VCaP (cell line): ENCODE data around the gene ZNF213.
A peak's percentile ranks its signal among the peaks of the same experiment; 100 is the strongest.

Experiments used
- H3K27ac ChIP-seq: fragments of 450-650 bp; 2 replicates; pipeline ENCODE4 v1.5.1; 2017
- TF ChIP-seq, protein P1 (sequence below): fragments of 450-650 bp; conservative IDR thresholded peaks from 2 replicates; pipeline ENCODE4 v1.5.1; 2017; ENCODE audit warnings: mild to moderate bottlenecking, moderate library complexity

ZNF213 gene

DNA sequence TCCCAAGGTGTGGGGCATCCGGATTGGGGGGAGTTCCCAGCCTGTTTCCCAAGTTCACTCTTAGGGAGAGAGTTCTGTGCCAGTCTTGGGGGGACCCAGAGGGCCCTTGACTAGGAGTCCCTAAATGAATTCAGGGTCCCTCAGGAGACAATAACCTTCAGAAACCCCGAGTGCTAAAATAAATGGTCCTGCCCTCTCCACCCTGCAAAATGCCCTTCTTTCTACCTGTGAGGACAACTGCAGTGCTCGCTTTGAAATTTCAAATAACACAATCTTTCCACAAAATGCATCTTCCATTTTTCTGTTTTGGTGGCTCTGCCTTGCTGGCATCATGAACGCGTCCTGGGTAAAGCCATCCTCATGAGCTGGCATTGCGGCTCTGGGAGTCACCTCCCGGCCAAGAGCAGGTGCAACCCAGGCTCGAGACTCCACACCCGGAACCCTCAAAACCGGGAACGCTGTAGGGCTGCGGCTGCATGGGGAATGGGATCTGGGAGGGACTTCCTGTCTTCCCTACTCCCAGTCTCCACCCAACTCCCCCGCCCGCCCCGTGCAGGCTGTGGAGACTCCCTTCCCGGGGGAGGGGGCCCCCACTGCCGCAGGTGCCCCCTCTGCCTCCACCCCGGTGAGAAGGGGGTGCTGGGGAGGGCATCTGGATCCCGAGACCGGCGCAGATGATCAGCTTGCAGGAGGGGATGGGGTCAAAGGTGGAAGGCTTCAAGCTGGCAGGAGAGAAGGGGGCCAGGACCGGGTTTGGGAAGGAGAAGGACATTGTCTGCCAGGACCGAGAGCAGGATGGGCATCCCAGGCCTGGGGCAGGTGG, 22.6 kb upstream of the ZNF213 start, which contains the start of gene ZNF205:
Gene ZNF205 (plus strand): TSS at position 529 of the 823 bp plus-strand sequence. CDS start 845 bp downstream, outside the sequence.
- H3K27ac ChIP-seq: peak within 1 kb of the TSS; percentile 70
- TF ChIP-seq, protein P1, sequence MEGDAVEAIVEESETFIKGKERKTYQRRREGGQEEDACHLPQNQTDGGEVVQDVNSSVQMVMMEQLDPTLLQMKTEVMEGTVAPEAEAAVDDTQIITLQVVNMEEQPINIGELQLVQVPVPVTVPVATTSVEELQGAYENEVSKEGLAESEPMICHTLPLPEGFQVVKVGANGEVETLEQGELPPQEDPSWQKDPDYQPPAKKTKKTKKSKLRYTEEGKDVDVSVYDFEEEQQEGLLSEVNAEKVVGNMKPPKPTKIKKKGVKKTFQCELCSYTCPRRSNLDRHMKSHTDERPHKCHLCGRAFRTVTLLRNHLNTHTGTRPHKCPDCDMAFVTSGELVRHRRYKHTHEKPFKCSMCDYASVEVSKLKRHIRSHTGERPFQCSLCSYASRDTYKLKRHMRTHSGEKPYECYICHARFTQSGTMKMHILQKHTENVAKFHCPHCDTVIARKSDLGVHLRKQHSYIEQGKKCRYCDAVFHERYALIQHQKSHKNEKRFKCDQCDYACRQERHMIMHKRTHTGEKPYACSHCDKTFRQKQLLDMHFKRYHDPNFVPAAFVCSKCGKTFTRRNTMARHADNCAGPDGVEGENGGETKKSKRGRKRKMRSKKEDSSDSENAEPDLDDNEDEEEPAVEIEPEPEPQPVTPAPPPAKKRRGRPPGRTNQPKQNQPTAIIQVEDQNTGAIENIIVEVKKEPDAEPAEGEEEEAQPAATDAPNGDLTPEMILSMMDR: no peak

- TF ChIP-seq, protein P1: no peak
- H3K27ac ChIP-seq: peak overlapping the region; percentile 70
These were observed 21.8 kb upstream of the ZNF213 start for GRCh38 chr16:3112881-3113574.

GRCh38 chr16:3113765-3114479, 20.9 kb upstream of the ZNF213 start:
- H3K27ac ChIP-seq: no peak overlapping the region; the same call in 1 of the 2 replicates
- TF ChIP-seq, protein P1: no peak

- TF ChIP-seq, protein P1: no peak
- H3K27ac ChIP-seq: no peak overlapping the region
These were observed 19.8 kb upstream of the ZNF213 start for GRCh38 chr16:3115003-3115402.

DNA sequence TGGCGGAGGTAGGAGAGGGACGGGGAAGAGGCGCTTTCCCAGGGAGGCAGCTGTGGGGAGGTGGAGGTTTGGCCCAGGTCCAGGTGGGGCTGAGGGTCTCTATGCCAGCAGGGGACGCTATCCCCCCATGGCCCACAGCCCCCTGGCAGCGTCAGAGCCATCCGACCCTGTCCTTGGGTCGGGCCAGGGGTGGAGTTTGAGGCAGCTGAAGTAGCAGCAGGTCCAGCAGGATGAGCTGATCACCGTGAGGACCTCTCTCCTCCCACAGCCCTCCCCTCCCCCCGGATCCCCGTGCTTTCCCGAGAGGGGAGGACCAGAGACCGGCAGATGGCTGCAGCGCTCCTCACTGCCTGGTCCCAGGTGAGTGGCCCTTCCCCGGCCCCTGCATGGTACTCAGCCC, 19.3 kb upstream of the ZNF213 start:
- TF ChIP-seq, protein P1: no peak
- H3K27ac ChIP-seq: no peak overlapping the region

DNA sequence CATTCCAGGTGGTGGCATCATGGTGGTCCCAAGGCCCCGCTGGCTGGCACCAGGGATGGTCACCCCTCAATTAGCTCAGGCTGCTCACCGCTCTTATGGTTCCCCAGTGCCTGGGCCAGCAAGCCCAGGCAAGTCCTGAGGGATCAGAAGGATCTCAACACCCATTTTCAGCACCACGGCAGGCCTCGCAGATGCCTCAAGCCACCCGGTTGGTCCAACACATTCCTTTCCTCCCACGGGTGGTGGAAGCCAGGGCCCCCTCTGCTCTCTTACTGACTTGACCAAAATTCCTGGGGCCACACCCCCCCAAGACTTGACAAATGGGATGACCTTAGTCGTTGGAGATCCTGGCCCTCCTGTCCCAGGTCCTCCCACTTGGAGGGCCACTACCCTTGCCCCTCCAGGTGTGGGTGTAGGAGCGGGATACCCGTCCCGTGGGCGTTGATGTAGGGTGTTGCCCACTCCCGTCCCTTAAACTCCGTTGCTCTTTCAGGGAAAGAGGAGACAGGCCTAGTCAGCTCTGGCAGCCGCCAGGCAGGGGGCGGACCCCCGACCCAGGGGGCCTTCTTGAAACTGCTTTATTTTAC, 16.5 kb upstream of the ZNF213 start:
- TF ChIP-seq, protein P1: no peak
- no peak overlapping the region for H3K27ac ChIP-seq

GRCh38 chr16:3118846-3119245, 16.0 kb upstream of the ZNF213 start:
- TF ChIP-seq, protein P1: no peak
- no peak overlapping the region for H3K27ac ChIP-seq
